Measurements from ENCODE around the gene ASB7. TPM values are rescaled to one million over a fixed set of nuclear protein-coding genes. Genes with fewer than 3 reads are reported as not detected.
A peak's percentile ranks its signal among the peaks of the same experiment; 100 is the strongest.

Gene ASB7
- total RNA-seq (2013) = 15.4 TPM
- 1 to 10 TPM; 5.3 to 9.8 (median 7.6) TPM for polyA plus RNA-seq
- 8.9 and 14.9 TPM in 2 replicates for polyA minus RNA-seq
- 8.0 to 33.0 (median 17.0) reads per million in 11 experiments for total RNA-seq

GRCh38 chr15:100602064-100602822 is at the start of gene ASB7, which contains the start of gene LINS1:
Gene ASB7, plus strand, starts transcription at chr15:100602589. Its CDS starts 9,628 bp downstream, at chr15:100612217.
Gene LINS1, minus strand, starts transcription at chr15:100602184. Its CDS starts 21,342 bp downstream, at chr15:100580842.
- Mint-ChIP-seq H3K9me3 (no peaks in the 10 kb centered on the region), H3K4me1 (peaks cover 26% of the 10 kb centered on the region)

More at GRCh38 chr15:100602064-100602822, at the start of gene ASB7, which contains the start of gene LINS1:
- Histone ChIP-seq H3K9me3 (replicated peaks in 1 of 2; ENCODE audit: control insufficient read depth in 1 of 2, insufficient read depth in 1 of 2, low read length in 2 of 2) (no peaks in the 10 kb centered on the region), H4K20me1 (ENCODE audit: insufficient read depth, low read length) (peaks cover 15% of the 10 kb centered on the region), H3K4me2 (replicated peaks; ENCODE audit: extremely low read depth, low read length, poor library complexity, severe bottlenecking) (peak within 1 kb of the TSS; percentile 98), H2AFZ (ENCODE audit: insufficient read depth, low read depth, low read length, poor library complexity, severe bottlenecking) (peak within 1 kb of the TSS; percentile 99), H3K27ac (ENCODE audit: low read depth in 1 of 2, low read length in 2 of 2) (peak within 1 kb of the TSS; percentile 68 to 86), H3K4me3 (replicated peaks in 1 of 3; ENCODE audit: low read depth in 2 of 3, low read length in 3 of 3) (peak within 1 kb of the TSS; percentile 89 to 97 (median 97)), H3K79me2 (ENCODE audit: insufficient read depth, low read length) (peaks cover 87% of the 10 kb centered on the region), H3K4me1 (ENCODE audit: control insufficient read depth in 1 of 2, insufficient read depth in 2 of 2, low read length in 2 of 2) (peaks cover 18 to 38% of the 10 kb centered on the region in 2 donors), H3K9ac (ENCODE audit: insufficient read depth, low read length, poor library complexity, severe bottlenecking) (peak within 1 kb of the TSS; percentile 84), H3K36me3 (replicated peaks in 1 of 2; ENCODE audit: control insufficient read depth in 1 of 2, insufficient read depth in 2 of 2, low read length in 2 of 2) (peaks cover 10 to 31% of the 10 kb centered on the region in 2 donors), H3K27me3 (ENCODE audit: control insufficient read depth in 2 of 2, insufficient read depth in 2 of 2, low read length in 2 of 2) (no peaks in the 10 kb centered on the region)
- peaks cover 0 to 1% (median 0%) of the 10 kb centered on the region in 3 donors for H3K27me3 Mint-ChIP-seq (ENCODE audit: low read depth in 3 of 3)
- intact Hi-C loops (cut with micrococcal nuclease) = loop anchor here (5.0 to 10.0 kb wide), 4 partner anchors 255 to 1123 kb away; partner anchors contain the start of genes SELENOS (in 1 of the 2), TARS3 (in 1 of the 2) and TM2D3 (in 1 of the 2)
- peaks cover 28 to 35% of the 10 kb centered on the region in 2 donors for H3K36me3 Mint-ChIP-seq
- peak; percentile 100 for DNase-seq
- WGBS (ENCODE audit: insufficient coverage) = 0% methylated on average over 34 of the region's 51 CpGs
- H3K27ac Mint-ChIP-seq = peak within 1 kb of the TSS in 6 of 7 donors; percentile 50 to 97 (median 92)
- no peak for TF ChIP-seq CTCF (IDR thresholded peaks at IDR 0.05)
- no peak within 1 kb of the TSS for H3K4me3 Mint-ChIP-seq

Data from CD14-positive monocyte (primary cell).